Fibroblast of the aortic adventitia (primary cell): ENCODE results near the gene INIP. TPM values are rescaled to one million over a fixed set of nuclear protein-coding genes. Genes with fewer than 3 reads are reported as not detected.

Experiments used
- DNase-seq: peaks from one replicate; pipeline ENCODE4 v3.0.0-alpha.2; 2010; ENCODE audit warnings: low read depth
- H3K4me3 ChIP-seq: 2 replicates; pipeline ENCODE4 v1.5.1; 2011; ENCODE audit warnings: low read depth, mild to moderate bottlenecking, control low read depth, low read length, moderate library complexity
- total RNA-seq: library from RNA; depleted of rRNA; stranded (reverse); fragments of >200 nt; gene quantifications from 2 replicates; pipeline ENCODE4 v1.2.3, GENCODE V29; 2012; ENCODE audit warnings: low replicate concordance
- TF ChIP-seq, protein P1 (sequence below): IDR thresholded peaks from 2 replicates; pipeline ENCODE4 v1.5.1; 2011; ENCODE audit warnings: mild to moderate bottlenecking, low read length, control low read depth, inconsistent platforms; ENCODE audit not compliant: insufficient read depth

The INIP gene
- total RNA-seq, 1 donor: 39.1 TPM

DNA sequence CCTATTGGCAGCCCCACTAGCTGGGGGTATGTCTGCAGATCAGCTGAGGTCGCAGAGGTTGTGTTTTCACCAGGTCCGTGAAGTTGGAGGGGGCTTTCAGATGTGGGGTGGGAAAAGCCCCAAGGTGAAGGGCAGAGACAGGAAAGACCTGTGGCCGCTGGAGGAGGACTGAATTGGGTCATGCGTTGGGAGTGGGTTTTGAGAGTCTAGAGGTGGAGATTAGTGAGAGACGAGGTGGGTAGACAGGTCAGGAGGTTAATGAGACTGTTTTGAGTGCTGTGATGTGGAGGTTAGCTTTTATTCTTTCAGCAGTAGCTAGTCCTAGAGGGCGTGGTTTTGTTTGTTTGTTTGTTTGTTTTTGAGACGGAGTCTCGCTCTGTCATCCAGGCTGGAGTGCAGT is 42.9 kb upstream of the INIP start:
- TF ChIP-seq, protein P1, sequence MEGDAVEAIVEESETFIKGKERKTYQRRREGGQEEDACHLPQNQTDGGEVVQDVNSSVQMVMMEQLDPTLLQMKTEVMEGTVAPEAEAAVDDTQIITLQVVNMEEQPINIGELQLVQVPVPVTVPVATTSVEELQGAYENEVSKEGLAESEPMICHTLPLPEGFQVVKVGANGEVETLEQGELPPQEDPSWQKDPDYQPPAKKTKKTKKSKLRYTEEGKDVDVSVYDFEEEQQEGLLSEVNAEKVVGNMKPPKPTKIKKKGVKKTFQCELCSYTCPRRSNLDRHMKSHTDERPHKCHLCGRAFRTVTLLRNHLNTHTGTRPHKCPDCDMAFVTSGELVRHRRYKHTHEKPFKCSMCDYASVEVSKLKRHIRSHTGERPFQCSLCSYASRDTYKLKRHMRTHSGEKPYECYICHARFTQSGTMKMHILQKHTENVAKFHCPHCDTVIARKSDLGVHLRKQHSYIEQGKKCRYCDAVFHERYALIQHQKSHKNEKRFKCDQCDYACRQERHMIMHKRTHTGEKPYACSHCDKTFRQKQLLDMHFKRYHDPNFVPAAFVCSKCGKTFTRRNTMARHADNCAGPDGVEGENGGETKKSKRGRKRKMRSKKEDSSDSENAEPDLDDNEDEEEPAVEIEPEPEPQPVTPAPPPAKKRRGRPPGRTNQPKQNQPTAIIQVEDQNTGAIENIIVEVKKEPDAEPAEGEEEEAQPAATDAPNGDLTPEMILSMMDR: no peak
- DNase-seq: no peak
- no peak overlapping the region for H3K4me3 ChIP-seq

DNA sequence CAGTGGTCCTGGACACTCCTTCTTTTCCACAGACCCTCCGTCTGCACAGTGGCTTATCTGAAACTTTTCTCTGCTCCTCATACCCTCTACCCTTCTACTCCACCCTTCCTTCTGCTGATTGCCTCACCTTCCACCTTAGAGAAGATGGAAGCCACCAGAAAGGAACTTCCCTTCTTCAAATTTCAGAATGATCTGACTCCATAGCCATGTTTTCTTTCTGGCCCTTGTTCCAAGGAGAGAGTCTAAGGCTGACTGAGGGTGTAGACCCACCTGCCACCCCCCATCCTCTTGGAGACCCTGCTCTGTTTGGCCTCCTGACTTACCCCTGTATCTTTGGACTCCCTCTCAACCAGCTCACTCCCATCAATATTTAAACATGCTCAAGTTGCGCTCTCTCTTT is 40.0 kb upstream of the INIP start:
- H3K4me3 ChIP-seq: no peak overlapping the region
- no peak for DNase-seq
- TF ChIP-seq, protein P1: no peak

DNA sequence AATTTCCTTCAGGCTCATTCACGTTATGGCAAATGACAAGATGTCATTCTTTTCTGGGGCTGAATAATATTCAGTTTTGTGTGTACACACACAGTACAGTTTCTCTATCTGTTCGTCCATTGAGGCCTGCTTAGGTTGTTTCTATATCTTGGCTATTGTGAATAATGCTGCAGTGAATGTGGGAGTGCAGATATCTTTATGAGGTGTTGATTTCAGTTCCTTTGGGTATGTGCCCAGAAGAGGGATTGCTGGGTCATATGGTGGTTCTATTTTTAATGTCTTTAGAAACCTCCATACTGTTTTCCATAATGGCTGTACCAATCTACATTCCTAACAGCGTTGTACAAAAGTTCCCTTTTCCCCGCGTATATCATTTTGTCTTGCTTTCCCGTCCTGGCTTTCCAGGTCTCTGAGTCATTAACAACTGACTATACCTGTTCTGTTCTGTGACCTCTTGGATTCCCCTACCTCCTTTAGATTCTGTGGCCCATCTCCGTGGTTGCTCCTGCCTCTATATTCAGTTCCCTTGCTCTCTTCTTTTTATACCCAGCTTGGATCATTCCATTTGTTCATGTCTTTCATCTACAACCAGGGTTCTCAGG is 39.5 kb upstream of the INIP start:
- H3K4me3 ChIP-seq: no peak overlapping the region
- TF ChIP-seq, protein P1: no peak
- peak; percentile 46 for DNase-seq

DNA sequence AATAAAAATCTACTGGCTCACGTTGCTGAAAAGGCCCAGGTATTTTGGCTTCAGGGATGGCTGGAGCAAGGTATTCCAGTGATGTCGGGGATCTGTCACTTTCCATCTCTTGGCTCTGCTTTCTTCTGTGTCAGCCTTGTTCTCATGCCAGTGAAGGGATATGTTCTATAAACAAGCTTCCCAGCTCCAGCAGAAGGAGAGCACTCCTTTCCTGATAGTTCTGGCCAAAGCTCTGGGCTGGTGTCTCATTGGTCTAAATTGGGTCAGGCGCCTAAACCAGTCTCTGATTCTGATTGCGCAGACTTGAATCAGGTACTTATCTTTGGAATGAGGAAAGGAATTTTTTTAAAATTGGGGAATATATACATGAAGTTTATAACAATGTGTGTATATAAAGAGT is 37.8 kb upstream of the INIP start:
- TF ChIP-seq, protein P1: no peak
- peak; percentile 60 for DNase-seq
- no peak overlapping the region for H3K4me3 ChIP-seq

DNA sequence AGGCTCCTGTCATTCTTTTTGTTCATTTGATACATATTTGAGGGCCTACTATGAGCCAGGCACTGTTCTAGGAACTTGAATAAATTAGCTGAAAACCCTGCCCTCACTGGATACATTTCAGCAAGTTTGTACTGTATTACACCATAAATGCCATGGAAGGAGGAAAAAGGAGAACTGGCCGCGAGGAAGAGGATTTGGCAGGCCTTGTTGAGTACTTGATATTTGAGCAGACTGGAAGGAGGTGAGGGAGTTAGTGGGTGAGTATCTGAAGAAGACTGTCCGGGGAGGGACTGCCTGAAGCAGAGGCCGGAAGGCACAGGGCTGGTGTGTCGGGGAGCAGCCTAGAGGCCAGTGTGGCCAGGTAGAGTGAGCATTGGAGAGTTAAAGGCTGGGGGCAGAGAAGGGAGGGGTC is 37.1 kb upstream of the INIP start:
- DNase-seq: peak; percentile 76
- peak overlapping the region; percentile 11 for H3K4me3 ChIP-seq
- TF ChIP-seq, protein P1: no peak

DNA sequence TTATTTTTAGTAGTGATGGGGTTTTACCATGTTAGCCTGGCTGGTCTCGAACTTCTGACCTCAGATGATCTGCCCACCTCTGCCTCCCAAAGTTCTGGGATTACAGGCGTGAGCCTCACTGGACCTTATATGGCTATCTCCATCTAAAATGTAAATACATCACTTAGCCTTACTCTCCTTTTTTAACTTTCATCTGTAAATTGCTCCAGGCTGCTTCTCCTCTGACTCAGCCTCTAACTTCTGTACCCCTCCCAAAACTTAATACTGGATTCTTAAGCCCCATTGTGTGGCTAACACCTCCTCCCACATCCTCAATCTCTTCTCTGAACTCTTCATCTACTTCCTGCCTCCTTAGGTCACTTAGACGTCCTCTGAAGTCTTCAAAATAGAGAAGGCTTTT is 36.7 kb upstream of the INIP start:
- DNase-seq: peak; percentile 86
- TF ChIP-seq, protein P1: no peak
- no peak overlapping the region for H3K4me3 ChIP-seq

DNA sequence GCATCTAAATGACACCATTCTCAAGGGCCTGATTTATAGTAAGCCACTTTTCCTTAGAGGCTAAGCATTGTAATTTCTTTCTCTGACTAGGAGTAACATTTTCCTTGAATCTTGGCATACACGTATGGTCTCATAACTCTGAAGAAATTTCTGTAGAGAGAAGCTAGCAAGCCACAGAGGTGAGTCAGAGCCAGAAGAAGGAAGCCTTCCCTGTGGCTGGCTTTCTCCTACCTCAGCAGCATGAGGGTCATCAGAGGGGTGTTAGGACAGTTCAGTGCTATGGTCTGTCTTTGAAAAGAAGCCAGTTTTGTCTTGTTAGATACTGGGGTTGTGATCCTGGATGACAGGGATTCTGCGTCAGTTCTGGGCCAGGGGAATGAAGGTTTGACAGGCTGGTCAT is 35.8 kb upstream of the INIP start:
- TF ChIP-seq, protein P1: no peak
- no peak overlapping the region for H3K4me3 ChIP-seq
- peak; percentile 87 for DNase-seq
